Uterus (tissue), 4 donors: ENCODE measurements around the gene HDAC7. TPM values are rescaled to one million over a fixed set of nuclear protein-coding genes. Genes with fewer than 3 reads are reported as not detected.

Source experiments
- DNase-seq, 2 donors: peaks; one replicate each; pipeline ENCODE4 v3.0.0-alpha.2; 2019 to 2020
- H3K27ac ChIP-seq, 2 donors: fragments of 200-600 bp; sonication (generic); 1 replicate in 1 of 2; 2 replicates in 1 of 2; pipeline ENCODE4 v1.5.1; 2016 to 2018
- H3K27me3 ChIP-seq, 2 donors: fragments of 200-600 bp; sonication (generic); one replicate each; pipeline ENCODE4 v1.5.1; 2018 to 2019; ENCODE audit warnings: control low read depth in 1 of 2
- H3K36me3 ChIP-seq, 2 donors: fragments of 200-600 bp; sonication (generic); one replicate each; pipeline ENCODE4 v1.5.1; 2019; ENCODE audit warnings: control low read depth in 1 of 2
- H3K4me1 ChIP-seq, 2 donors: fragments of 200-600 bp; sonication (generic); one replicate each; pipeline ENCODE4 v1.5.1; 2018 to 2019; ENCODE audit warnings: control low read depth in 1 of 2
- H3K4me3 ChIP-seq, 2 donors: fragments of 200-600 bp; sonication (generic); 1 replicate in 1 of 2; 2 replicates in 1 of 2; pipeline ENCODE4 v1.5.1; 2018 to 2019; ENCODE audit warnings: mild to moderate bottlenecking in 1 of 2
- H3K9me3 ChIP-seq, 2 donors: fragments of 200-600 bp; sonication (generic); one replicate each; pipeline ENCODE4 v1.5.1; 2019; ENCODE audit warnings: control low read depth in 1 of 2
- POLR2A ChIP-seq, 2 donors: fragments of 450-650 bp; IDR thresholded peaks; one replicate each; pipeline ENCODE4 v1.6.1; 2016; ENCODE audit warnings: antibody characterized with exemption in 2 of 2, mild to moderate bottlenecking in 1 of 2, moderate library complexity in 1 of 2
- intact Hi-C: fragments of 100-400 bp; cut with DNase I; formaldehyde crosslinking; loops from one replicate; pipeline ENCODE4 v1.15.1; 2023; ENCODE audit warnings: low total_unique reads
- total RNA-seq, 4 donors: library from RNA; depleted of rRNA in 3 of 4; stranded (reverse); fragments of >200 nt in 3 of 4; gene quantifications; one replicate each; pipeline versions ENCODE4 v1.1.0 to v1.2.4, GENCODE V29; 2014 to 2023
- TF ChIP-seq, protein P1 (sequence below), 4 experiments: fragments of 200-600 bp in 2 of 4; fragments of 450-650 bp in 2 of 4; sonication (generic) in 2 of 4; IDR thresholded peaks; one replicate each; pipeline ENCODE4 v1.5.1; 2016 to 2019; ENCODE audit warnings: antibody characterized with exemption in 4 of 4, mild to moderate bottlenecking in 2 of 4, moderate library complexity in 1 of 4
- donor health status: DM: yes; HTN: yes; CAD: no.

Gene HDAC7
- total RNA-seq, 4 donors from 2014 or later, result 33.0 to 191 (median 42.5) TPM

DNA sequence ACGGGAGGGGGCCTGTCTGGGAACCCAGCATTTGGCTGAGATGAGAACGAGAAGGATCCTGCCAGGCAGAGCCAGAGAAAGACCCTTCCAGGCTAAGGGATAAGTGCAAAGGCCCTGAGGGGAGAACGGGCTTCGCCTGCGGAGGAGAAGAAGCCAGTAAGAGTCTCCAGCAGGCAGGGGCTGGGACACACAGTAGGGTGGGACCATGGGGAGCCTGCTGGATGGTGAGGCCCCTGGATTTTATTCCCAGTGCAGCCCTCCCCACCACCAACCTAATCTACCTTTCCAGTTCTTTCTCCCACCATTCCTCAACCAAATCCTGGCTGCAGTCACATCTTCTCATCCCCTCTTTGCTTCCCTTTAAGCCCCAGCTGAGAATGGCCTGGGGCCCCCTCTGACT, 73.6 kb downstream of the HDAC7 start:
- H3K27me3 ChIP-seq, result no peaks in the 10 kb centered on the region
- no peak overlapping the region for H3K27ac ChIP-seq
- intact Hi-C loops, result loop anchor here (10.0 kb wide), 1 partner anchor 89 kb away; no protein-coding TSS in a partner anchor

DNA sequence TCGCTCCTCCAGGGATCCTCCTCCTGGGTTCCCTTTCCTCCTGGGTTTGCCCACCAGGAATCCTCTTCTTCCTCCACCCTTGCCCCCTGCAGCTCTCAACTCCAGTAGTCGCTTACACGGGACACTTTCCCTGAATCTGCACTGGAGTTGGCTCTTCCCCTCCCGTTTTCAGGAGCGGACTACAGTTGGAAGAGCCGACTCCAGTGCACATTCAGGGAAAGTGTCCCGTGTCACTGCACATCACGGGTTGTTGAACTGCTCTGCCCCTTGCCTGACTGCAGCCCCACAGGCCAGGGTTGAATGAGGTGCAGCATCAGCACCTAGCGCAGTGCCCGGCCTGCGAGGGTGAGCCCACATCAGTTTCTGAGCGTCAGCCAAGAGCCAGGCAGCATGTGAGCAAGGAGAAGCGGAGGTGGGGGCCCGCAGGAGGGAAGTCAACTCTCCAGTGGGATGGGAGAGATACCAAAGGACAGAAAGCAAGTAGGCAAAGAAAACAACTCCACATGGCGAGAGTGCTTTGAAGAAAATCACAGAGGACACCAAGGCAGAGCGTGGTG, 74.1 kb downstream of the HDAC7 start:
- Histone ChIP-seq H3K4me3 (no peak overlapping the region), H3K36me3 (no peaks in the 10 kb centered on the region), H3K9me3 (no peaks in the 10 kb centered on the region), H3K27ac (no peak overlapping the region), H3K27me3 (no peaks in the 10 kb centered on the region), H3K4me1 (no peaks in the 10 kb centered on the region)
- no peak for DNase-seq
- TF ChIP-seq, protein P1, sequence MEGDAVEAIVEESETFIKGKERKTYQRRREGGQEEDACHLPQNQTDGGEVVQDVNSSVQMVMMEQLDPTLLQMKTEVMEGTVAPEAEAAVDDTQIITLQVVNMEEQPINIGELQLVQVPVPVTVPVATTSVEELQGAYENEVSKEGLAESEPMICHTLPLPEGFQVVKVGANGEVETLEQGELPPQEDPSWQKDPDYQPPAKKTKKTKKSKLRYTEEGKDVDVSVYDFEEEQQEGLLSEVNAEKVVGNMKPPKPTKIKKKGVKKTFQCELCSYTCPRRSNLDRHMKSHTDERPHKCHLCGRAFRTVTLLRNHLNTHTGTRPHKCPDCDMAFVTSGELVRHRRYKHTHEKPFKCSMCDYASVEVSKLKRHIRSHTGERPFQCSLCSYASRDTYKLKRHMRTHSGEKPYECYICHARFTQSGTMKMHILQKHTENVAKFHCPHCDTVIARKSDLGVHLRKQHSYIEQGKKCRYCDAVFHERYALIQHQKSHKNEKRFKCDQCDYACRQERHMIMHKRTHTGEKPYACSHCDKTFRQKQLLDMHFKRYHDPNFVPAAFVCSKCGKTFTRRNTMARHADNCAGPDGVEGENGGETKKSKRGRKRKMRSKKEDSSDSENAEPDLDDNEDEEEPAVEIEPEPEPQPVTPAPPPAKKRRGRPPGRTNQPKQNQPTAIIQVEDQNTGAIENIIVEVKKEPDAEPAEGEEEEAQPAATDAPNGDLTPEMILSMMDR (IDR thresholded peaks at IDR 0.05), result no peak
- no peak for TF ChIP-seq POLR2A (IDR thresholded peaks at IDR 0.05)
- intact Hi-C loops, result loop anchor here (10.0 kb wide), 1 partner anchor 89 kb away; no protein-coding TSS in a partner anchor

More for the DNA sequence above, 73.6 kb downstream of the HDAC7 start:
- H3K4me3 ChIP-seq, result no peak overlapping the region
- H3K9me3 ChIP-seq, result no peaks in the 10 kb centered on the region
- H3K36me3 ChIP-seq, result no peaks in the 10 kb centered on the region
- no peak for TF ChIP-seq POLR2A (IDR thresholded peaks at IDR 0.05)
- TF ChIP-seq, protein P1 (IDR thresholded peaks at IDR 0.05), result no peak
- no peaks in the 10 kb centered on the region for H3K4me1 ChIP-seq
- no peak for DNase-seq

DNA sequence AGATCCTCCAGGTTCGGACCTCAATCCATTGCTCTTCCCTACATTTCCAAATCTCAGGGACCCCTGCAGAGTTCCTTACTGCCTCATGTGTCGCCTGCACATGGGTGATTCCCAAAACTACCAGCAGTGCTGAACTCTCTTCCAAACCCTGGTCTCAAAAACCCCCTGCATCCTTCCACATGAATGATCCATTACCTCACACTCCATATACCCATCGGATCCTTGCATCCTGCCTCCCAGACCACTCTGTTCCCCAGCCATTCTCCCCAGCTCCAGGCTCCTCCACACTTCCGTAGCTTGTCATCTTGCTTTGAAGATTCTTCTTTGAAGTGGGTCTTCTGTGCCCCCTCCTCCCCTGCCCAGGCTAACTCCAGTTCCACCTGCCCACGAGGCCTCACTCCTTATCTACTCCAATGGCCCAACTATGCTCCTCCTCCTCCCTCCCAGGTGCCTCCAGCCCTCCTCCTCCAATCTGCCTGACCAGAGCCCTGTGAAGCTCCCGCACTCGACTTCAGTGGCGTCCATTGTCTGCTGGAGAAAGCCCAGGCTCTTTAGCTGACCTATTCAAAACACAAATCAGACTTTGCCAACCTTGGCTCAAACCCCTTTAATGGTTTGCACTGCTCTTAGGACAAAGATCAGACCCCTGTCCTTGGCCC, 74.8 kb downstream of the HDAC7 start:
- no peaks in the 10 kb centered on the region for H3K36me3 ChIP-seq
- no peak overlapping the region for H3K27ac ChIP-seq
- H3K9me3 ChIP-seq, result no peaks in the 10 kb centered on the region
- no peaks in the 10 kb centered on the region for H3K4me1 ChIP-seq
- DNase-seq, result no peak
- H3K27me3 ChIP-seq, result no peaks in the 10 kb centered on the region
- TF ChIP-seq POLR2A (IDR thresholded peaks at IDR 0.05), result no peak
- TF ChIP-seq, protein P1 (IDR thresholded peaks at IDR 0.05), result no peak
- no peak overlapping the region for H3K4me3 ChIP-seq
- intact Hi-C loops, result loop anchor here (10.0 kb wide), 1 partner anchor 90 kb away; no protein-coding TSS in a partner anchor

DNA sequence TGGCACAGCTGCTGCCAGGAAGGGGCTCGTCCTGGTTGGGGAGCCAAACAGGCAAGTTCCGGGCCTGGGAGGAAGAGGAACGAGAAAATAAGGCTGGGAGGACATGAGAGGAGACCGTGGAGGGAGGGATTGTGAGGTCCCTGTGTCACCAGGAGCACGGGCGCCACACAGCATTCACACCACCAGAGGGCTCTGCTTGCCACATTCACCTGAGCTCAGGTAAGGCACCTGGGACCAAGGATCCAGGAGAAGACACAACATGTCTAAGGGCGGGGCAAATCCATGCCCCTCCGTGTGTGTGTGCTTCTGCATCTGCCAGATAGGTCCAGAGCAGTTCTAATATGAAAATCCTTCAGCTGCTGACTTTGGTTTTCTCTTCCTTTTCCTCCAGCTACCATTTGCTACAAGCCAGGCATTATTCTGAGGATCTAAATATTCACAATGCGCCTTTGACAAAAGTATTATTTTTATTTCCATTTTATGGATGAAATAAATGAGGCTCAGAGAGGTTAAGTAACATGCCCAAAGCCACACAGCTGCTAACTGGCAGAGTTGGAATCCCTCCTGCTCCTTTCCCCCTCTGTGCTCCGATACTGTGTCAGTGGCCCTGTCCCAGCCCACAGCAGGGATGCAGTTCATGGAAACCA, 75.6 kb downstream of the HDAC7 start:
- Histone ChIP-seq H3K27me3 (no peaks in the 10 kb centered on the region), H3K36me3 (no peaks in the 10 kb centered on the region), H3K9me3 (no peaks in the 10 kb centered on the region), H3K4me3 (no peak overlapping the region), H3K27ac (no peak overlapping the region), H3K4me1 (no peaks in the 10 kb centered on the region)
- no peak for DNase-seq
- TF ChIP-seq POLR2A (IDR thresholded peaks at IDR 0.05), result no peak
- TF ChIP-seq, protein P1 (IDR thresholded peaks at IDR 0.05), result peak in 3 of 4 experiments; percentile 31 to 44 (median 33)
- intact Hi-C loops, result loop anchor here (10.0 kb wide), 1 partner anchor 91 kb away; no protein-coding TSS in a partner anchor
